HL-60/S4 (cell line): ENCODE measurements around the gene MRPS30.
"Not testable (repeated sequence)": the region's sequence is repeated elsewhere in the genome, so short reads cannot be mapped to it uniquely, and the experiment has no call there.

ENCODE experiments used
- in situ Hi-C: fragments of 300-500 bp; cut with MboI; formaldehyde crosslinking; loops from 2 replicates; pipeline ENCODE4 v1.14.3; 2022; ENCODE audit warnings: low sequenced_read_pairs

The MRPS30 gene

GRCh38 chr5:44808435-44809214 is at the start of gene MRPS30:
Gene MRPS30 (plus strand): TSS chr5:44808947. CDS start chr5:44808963, 16 bp downstream.
- in situ Hi-C loops = no loop called here

- in situ Hi-C loops = no loop called here
Observed at GRCh38 chr5:44769200-44769876, 39.4 kb upstream of the MRPS30 start.

GRCh38 chr5:44769877-44770209 is 38.9 kb upstream of the MRPS30 start:
- in situ Hi-C loops = no loop called here

DNA sequence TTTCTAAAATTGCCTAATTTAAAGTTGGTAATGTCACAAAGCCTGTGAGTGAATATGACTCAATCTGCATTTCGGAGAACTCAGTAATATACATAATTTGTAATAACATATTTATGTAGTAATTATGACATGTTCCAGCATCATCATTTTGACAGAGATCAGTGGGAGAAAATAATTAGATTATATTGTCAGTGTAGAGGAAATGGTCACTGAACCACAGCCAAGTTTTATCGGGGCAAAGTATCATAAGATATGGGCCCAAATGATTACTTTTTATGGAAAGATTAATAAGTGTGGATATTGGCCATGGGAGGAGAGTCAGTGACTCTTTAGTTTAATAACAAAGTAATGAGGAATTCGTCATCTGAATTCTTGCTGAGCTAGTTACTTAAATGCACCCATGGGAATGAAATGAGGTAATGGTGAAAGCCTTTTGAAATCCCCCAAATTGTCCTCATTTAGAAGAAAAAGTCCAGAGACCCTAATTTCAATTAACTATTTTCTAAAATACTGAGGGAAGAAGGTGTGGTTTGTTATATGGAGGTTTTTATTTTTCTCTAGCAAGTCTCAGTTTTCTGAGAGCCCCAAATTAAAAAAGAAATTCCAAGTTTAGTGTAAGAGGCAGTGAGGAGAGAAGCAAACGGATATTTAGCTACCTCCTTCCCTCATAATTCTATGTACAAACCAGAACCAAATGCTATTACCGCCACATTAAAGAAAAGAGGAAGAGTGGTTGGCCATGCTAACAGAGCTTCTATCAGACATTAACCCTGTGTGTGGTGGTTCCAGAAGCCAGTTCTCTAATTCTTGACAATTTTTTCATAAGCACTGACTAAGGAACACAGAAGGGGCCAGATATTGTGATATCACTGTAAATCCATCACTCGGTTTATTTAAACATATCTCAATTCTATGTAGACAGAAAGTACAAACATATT is 37.7 kb upstream of the MRPS30 start:
- in situ Hi-C loops = no loop called here

DNA sequence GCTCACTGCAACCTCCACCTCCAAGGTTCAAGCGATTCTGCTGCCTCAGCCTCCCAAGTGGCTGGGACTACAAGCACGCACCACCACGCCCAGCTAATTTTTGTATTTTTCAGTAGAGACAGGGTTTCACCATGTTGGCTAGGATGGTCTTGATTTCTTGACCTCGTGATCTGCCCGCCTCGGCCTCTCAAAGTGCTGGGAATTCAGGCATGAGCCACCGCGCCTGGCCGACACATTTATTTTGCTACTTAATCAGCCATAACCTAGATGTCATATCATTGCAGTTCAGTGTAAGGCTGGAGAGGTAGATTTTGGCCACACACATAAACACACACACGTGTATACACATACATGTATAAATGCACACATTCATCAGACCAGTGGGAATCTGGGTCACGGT is 36.4 kb upstream of the MRPS30 start:
- in situ Hi-C loops = not testable (repeated sequence)

- in situ Hi-C loops = no loop called here
Observed at GRCh38 chr5:44774279-44774880, 34.4 kb upstream of the MRPS30 start.

DNA sequence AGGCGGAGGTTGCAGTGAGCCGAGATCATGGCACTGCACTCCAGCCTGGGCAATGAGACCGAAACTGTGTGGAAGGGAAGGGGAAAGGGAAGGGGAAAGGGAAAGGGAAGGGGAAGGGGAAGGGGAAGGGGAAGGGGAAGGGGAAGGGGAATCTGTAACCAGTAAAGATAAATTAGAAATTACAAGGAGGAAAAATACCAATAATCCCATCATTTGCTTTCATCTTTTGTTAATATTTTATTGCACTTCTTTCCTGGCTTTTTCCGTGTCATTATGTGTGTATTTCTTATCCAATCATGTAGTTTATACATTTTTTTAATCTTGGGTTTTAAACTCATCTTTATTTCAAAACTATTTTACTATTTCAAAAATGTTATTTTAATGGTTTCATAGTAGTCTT is 29.6 kb upstream of the MRPS30 start:
- in situ Hi-C loops = no loop called here

DNA sequence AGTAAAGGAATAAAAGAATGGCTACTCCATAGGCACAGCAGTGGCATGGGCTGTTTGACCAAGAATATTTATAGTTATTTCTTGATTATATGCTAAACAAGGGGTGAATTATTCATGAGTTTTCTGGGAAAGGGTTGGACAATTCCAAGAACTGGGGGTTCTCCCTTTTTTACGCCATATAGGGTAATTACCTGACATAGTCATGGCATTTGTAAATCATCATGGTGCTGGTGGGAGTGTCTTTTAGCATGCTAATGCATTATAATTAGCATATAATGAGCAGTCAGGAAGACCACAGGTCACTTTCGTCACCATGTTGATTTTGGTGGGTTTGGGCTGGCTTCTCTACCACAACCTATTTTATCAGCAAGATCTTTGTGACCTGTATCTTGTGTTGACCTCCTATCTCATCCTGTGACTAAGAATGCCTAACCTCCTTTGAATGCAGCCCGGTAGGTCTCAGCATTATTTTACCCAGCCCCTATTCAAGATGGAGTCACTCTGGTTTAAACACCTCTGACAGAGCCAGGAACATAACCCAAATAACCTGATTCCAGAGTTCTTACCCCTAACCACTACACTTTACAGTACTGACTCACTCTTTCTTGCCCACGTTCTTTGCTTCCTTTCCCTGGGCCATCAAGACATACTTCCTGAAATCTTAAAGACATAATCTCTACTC is 25.0 kb upstream of the MRPS30 start:
- in situ Hi-C loops = no loop called here

DNA sequence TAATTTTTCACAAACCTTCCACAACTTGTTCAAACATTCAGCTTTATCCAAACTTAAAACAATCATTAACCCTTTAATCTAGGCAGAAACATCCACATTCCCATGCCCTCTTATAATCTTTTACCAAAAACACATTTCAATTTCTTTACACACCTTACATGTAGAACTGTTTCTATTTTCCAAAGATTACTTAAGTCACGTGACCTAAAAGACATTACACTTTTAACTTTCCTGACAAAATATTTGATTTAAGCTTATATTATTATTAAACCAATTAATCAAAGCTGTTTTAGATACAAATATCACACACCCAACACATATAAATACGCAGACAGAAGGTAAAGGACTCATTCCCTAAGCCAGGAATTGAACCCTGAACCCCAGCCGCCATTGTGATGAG is 21.0 kb upstream of the MRPS30 start:
- in situ Hi-C loops = no loop called here

DNA sequence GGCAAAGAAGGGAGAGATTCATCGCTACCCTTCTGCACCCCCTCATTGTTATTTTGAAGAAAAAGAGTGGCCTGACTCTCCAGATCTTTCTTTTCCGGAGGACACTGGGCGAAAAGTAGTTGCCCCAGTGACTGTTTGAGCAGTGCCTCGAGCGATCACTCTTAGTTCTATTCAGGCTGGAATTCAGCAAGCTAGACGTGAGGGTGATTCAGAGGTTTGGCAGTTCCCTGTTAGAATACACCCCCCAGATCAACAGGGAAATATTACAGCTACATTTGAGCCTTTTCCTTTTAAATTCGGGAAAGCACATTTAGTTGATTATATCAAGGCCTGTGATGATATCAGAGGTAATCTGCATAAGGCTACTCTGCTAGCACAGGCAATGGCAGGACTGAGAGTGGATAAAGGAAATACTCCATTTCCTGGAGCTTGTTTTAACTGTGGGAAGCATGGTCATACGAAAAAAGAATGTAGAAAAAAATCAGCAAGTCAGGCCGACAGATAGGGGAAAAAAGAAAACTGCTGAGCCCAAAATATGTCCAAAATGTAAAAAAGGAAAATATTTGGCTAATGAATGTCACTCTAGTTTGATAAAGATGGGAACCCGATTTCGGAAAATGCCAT is 19.3 kb upstream of the MRPS30 start:
- in situ Hi-C loops = not testable (repeated sequence)

GRCh38 chr5:44792031-44792673 is 16.6 kb upstream of the MRPS30 start:
- in situ Hi-C loops = not testable (repeated sequence)

DNA sequence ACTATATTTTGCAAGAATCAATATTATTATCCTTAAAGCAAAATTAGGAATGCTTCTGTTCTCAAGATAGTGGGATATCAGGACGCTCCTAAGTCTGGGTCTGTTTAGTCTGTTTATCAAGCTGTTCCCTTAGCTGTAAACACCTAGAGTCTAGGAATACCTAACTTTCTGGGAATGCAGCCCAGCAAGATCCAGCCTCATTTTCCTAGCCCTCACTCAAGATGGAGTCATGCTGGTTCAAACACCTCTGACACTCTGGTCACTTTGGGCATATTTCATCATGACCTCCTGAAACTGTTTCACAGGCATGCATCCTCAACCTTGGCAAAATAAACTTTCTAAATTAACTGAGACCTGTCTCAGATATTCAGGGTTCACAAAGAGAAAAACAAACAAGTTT is 14.4 kb upstream of the MRPS30 start:
- in situ Hi-C loops = no loop called here

GRCh38 chr5:44795496-44795895 is 13.3 kb upstream of the MRPS30 start:
- in situ Hi-C loops = no loop called here

- in situ Hi-C loops = no loop called here
Observed at GRCh38 chr5:44797841-44798240, 10.9 kb upstream of the MRPS30 start.

GRCh38 chr5:44801992-44802391 is 6.8 kb upstream of the MRPS30 start:
- in situ Hi-C loops = no loop called here

GRCh38 chr5:44806608-44807007 is 2.1 kb upstream of the MRPS30 start:
- in situ Hi-C loops = no loop called here

DNA sequence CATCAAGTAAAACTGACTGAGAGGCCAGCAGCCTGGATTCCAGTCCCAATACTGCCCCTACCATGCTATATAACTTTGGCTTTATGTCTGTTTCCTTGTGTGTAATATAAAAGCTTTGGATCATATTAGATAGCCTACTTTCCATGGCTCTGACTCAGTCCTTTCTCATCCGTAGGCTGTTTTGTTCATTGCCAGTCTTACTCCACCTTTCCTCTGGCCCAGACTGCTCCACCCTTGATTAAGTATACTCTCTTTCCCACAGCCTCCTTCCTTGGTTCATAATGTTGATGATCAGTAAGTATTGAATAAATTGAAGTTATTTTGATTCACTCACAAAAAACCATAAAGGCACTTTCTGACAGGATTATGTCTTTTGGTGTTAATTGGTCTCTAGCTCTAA is 1.5 kb upstream of the MRPS30 start:
- in situ Hi-C loops = no loop called here

DNA sequence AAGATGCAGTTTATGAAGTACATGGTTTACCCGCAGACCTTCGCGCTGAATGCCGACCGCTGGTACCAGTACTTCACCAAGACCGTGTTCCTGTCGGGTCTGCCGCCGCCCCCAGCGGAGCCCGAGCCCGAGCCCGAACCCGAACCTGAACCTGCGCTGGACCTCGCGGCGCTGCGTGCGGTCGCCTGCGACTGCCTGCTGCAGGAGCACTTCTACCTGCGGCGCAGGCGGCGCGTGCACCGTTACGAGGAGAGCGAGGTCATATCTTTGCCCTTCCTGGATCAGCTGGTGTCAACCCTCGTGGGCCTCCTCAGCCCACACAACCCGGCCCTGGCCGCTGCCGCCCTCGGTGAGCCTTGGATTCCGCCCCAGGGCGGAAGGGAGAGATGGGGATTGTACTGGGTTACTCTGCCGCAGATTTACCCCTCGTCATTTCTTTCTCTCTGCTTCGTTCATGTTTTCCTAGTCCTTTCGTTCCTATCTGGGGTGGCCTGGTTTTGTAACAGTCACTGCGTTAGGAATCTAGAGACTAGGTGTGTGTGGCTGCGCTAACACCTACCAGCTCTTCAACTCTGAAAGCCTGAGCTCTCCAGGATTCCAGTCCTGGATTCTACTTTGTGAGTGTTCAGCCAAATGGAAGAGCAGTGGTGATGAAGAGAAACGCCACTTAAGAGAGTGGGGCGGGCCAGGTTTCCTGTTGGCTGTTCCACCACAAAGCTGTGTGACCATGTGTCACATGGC is 638 bp downstream of the MRPS30 start:
- in situ Hi-C loops = no loop called here

DNA sequence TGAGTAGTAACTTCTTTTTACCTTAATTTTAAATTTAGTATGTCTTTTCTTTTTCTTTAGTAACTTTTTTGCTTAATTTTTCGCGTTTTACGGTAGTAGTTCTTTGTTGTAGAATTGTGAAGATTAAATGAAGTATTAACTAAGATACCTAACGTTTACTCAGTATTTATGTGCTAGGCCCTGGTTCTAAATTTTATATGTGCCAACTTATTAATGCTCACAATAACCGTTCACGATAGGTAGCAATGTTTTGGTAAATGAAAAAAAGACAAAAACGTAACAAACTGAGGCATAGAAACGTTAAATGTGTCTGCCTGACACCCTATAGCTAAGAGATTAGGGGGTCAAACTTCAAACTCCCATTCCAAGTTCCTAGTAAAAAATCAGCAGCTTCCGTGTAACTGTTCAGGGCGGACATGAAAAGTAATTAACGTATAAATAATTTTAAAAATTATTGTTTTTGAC is 1.2 kb downstream of the MRPS30 start:
- in situ Hi-C loops = no loop called here
